Measurements from ENCODE around the gene MYRIP.

MYRIP gene

GRCh38 chr3:40201770-40202169 is 392.4 kb downstream of the MYRIP start:
- no peak for DNase-seq (ENCODE audit: low read depth)
- no peak for TF ChIP-seq CTCF (IDR thresholded peaks at IDR 0.05; ENCODE audit: control insufficient read depth, insufficient read depth, low read depth, low read length, missing control alignments)
- H3K4me3 ChIP-seq (ENCODE audit: control insufficient read depth, low read depth, low read length): no peak overlapping the region

GRCh38 chr3:40206522-40206921 is 397.1 kb downstream of the MYRIP start:
- no peak overlapping the region for H3K4me3 ChIP-seq (ENCODE audit: control insufficient read depth, low read depth, low read length)
- DNase-seq (ENCODE audit: low read depth): no peak
- TF ChIP-seq CTCF (IDR thresholded peaks at IDR 0.05; ENCODE audit: control insufficient read depth, insufficient read depth, low read depth, low read length, missing control alignments): no peak

GRCh38 chr3:40207796-40208195 is 398.4 kb downstream of the MYRIP start:
- H3K4me3 ChIP-seq (ENCODE audit: control insufficient read depth, low read depth, low read length): no peak overlapping the region
- TF ChIP-seq CTCF (IDR thresholded peaks at IDR 0.05; ENCODE audit: control insufficient read depth, insufficient read depth, low read depth, low read length, missing control alignments): no peak
- no peak for DNase-seq (ENCODE audit: low read depth)

- no peak overlapping the region for H3K4me3 ChIP-seq (ENCODE audit: control insufficient read depth, low read depth, low read length)
- no peak for DNase-seq (ENCODE audit: low read depth)
- no peak for TF ChIP-seq CTCF (IDR thresholded peaks at IDR 0.05; ENCODE audit: control insufficient read depth, insufficient read depth, low read depth, low read length, missing control alignments)
These were observed 398.8 kb downstream of the MYRIP start for GRCh38 chr3:40208251-40208650.

GRCh38 chr3:40211579-40211978 is 402.2 kb downstream of the MYRIP start:
- H3K4me3 ChIP-seq (ENCODE audit: control insufficient read depth, low read depth, low read length): no peak overlapping the region
- DNase-seq (ENCODE audit: low read depth): no peak
- TF ChIP-seq CTCF (IDR thresholded peaks at IDR 0.05; ENCODE audit: control insufficient read depth, insufficient read depth, low read depth, low read length, missing control alignments): no peak

- no peak overlapping the region for H3K4me3 ChIP-seq (ENCODE audit: control insufficient read depth, low read depth, low read length)
- TF ChIP-seq CTCF (IDR thresholded peaks at IDR 0.05; ENCODE audit: control insufficient read depth, insufficient read depth, low read depth, low read length, missing control alignments): no peak
- DNase-seq (ENCODE audit: low read depth): no peak
These were observed 404.1 kb downstream of the MYRIP start for GRCh38 chr3:40213556-40213955.

- no peak for DNase-seq (ENCODE audit: low read depth)
- no peak for TF ChIP-seq CTCF (IDR thresholded peaks at IDR 0.05; ENCODE audit: control insufficient read depth, insufficient read depth, low read depth, low read length, missing control alignments)
- H3K4me3 ChIP-seq (ENCODE audit: control insufficient read depth, low read depth, low read length): no peak overlapping the region
These were observed 405.6 kb downstream of the MYRIP start for GRCh38 chr3:40215015-40215414.

All from AG09309 (cell line).